Measurements from ENCODE around the gene ASB7.
A peak's percentile ranks its signal among the peaks of the same experiment; 100 is the strongest.

The ASB7 gene

GRCh38 chr15:100593431-100593830 is 9.0 kb upstream of the ASB7 start:
- CTCF ChIA-PET = no interaction called here
- no peak for DNase-seq (ENCODE audit: extremely low spot score)
- POLR2A ChIA-PET = interaction anchor here (1.4 kb wide), 1 partner anchor 9 kb away, joined by 5 read pairs; the partner anchor contains the start of genes ASB7 and LINS1
- no peak for TF ChIP-seq ELF4 (IDR thresholded peaks at IDR 0.05)
- no peak for TF ChIP-seq FOXK2 (IDR thresholded peaks at IDR 0.05)
- TF ChIP-seq ZNF384 (IDR thresholded peaks at IDR 0.05) = no peak
- TF ChIP-seq L3MBTL2 (conservative IDR thresholded peaks at IDR 0.05) = no peak

DNA sequence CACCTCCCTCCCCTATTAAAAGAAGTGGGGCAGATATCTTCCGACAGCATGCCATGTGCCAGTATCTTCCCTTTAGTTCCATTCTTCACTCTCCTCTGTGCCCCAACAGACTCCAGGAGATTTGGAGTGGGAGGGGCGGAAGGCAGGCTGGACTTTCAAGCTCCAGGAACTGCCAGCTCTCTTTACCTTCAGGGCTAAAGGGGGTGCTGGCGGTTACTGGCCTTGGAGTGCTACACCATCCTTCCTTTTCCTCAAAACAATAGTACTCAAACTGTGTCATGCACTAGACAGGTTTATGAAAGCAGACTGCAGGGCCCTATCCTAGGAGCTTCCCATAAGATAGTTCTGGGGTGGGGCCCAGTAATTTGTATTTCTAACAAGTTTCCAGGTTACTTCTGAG is 6.4 kb upstream of the ASB7 start:
- DNase-seq (ENCODE audit: extremely low spot score) = no peak

GRCh38 chr15:100596792-100597191 is 5.6 kb upstream of the ASB7 start:
- ChIA-PET POLR2A (no interaction called here), CTCF (no interaction called here)
- DNase-seq (ENCODE audit: extremely low spot score) = no peak
- TF ChIP-seq CTBP1 (IDR thresholded peaks at IDR 0.05; ENCODE audit: borderline replicate concordance) = no peak

More for the DNA sequence above, 6.4 kb upstream of the ASB7 start:
- ChIA-PET POLR2A (no interaction called here), CTCF (no interaction called here)
- TF ChIP-seq SP1 (IDR thresholded peaks at IDR 0.05) (no peak), FOXA1 (IDR thresholded peaks at IDR 0.05) (no peak), BHLHE40 (IDR thresholded peaks at IDR 0.05; ENCODE audit: borderline replicate concordance) (no peak), TARDBP (IDR thresholded peaks at IDR 0.05) (no peak), ZNF384 (IDR thresholded peaks at IDR 0.05) (no peak), SUZ12 (IDR thresholded peaks at IDR 0.05) (no peak), ARNT (IDR thresholded peaks at IDR 0.05) (no peak), NFRKB (IDR thresholded peaks at IDR 0.05) (no peak), FOXM1 (IDR thresholded peaks at IDR 0.05; ENCODE audit: borderline replicate concordance) (no peak), FOXK2 (IDR thresholded peaks at IDR 0.05) (no peak), L3MBTL2 (conservative IDR thresholded peaks at IDR 0.05) (no peak), ELF4 (IDR thresholded peaks at IDR 0.05) (no peak), HDGF (IDR thresholded peaks at IDR 0.05; ENCODE audit: borderline replicate concordance) (no peak), LEF1 (IDR thresholded peaks at IDR 0.05; ENCODE audit: borderline replicate concordance) (no peak), CTBP1 (IDR thresholded peaks at IDR 0.05; ENCODE audit: borderline replicate concordance) (no peak)
- TF ChIP-seq, protein P1, sequence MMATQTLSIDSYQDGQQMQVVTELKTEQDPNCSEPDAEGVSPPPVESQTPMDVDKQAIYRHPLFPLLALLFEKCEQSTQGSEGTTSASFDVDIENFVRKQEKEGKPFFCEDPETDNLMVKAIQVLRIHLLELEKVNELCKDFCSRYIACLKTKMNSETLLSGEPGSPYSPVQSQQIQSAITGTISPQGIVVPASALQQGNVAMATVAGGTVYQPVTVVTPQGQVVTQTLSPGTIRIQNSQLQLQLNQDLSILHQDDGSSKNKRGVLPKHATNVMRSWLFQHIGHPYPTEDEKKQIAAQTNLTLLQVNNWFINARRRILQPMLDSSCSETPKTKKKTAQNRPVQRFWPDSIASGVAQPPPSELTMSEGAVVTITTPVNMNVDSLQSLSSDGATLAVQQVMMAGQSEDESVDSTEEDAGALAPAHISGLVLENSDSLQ (IDR thresholded peaks at IDR 0.05) = no peak

GRCh38 chr15:100597862-100598261 is 4.5 kb upstream of the ASB7 start:
- CTCF ChIA-PET = no interaction called here
- no peak for TF ChIP-seq CTBP1 (IDR thresholded peaks at IDR 0.05; ENCODE audit: borderline replicate concordance)
- no peak for TF ChIP-seq FOXA1 (IDR thresholded peaks at IDR 0.05)
- TF ChIP-seq NFRKB (IDR thresholded peaks at IDR 0.05) = no peak
- TF ChIP-seq LEF1 (IDR thresholded peaks at IDR 0.05; ENCODE audit: borderline replicate concordance) = no peak
- no peak for TF ChIP-seq BHLHE40 (IDR thresholded peaks at IDR 0.05; ENCODE audit: borderline replicate concordance)
- TF ChIP-seq SUZ12 (IDR thresholded peaks at IDR 0.05) = no peak
- TF ChIP-seq, protein P1 (IDR thresholded peaks at IDR 0.05) = no peak
- no peak for TF ChIP-seq FOXM1 (IDR thresholded peaks at IDR 0.05; ENCODE audit: borderline replicate concordance)
- DNase-seq (ENCODE audit: extremely low spot score) = no peak
- POLR2A ChIA-PET = no interaction called here

GRCh38 chr15:100598655-100599054 is 3.7 kb upstream of the ASB7 start:
- DNase-seq (ENCODE audit: extremely low spot score) = no peak

GRCh38 chr15:100601163-100601562 is 1.2 kb upstream of the ASB7 start:
- CTCF ChIA-PET = interaction anchor here (1.0 kb wide), 1 partner anchor 407 kb away, joined by 3 read pairs; no protein-coding TSS in a partner anchor
- TF ChIP-seq NFRKB (IDR thresholded peaks at IDR 0.05) (no peak), CTBP1 (IDR thresholded peaks at IDR 0.05; ENCODE audit: borderline replicate concordance) (no peak), L3MBTL2 (conservative IDR thresholded peaks at IDR 0.05) (peak; percentile 51)
- POLR2A ChIA-PET = interaction anchor here (1.4 kb wide), 1 partner anchor 24 kb away, joined by 7 read pairs; no protein-coding TSS in a partner anchor
- peak; percentile 26 for DNase-seq (ENCODE audit: extremely low spot score)

More at GRCh38 chr15:100598655-100599054, 3.7 kb upstream of the ASB7 start:
- ChIA-PET CTCF (no interaction called here), POLR2A (no interaction called here)
- TF ChIP-seq SP1 (IDR thresholded peaks at IDR 0.05) (no peak), FOXM1 (IDR thresholded peaks at IDR 0.05; ENCODE audit: borderline replicate concordance) (no peak), NFRKB (IDR thresholded peaks at IDR 0.05) (no peak), SUZ12 (IDR thresholded peaks at IDR 0.05) (no peak), LEF1 (IDR thresholded peaks at IDR 0.05; ENCODE audit: borderline replicate concordance) (no peak), TARDBP (IDR thresholded peaks at IDR 0.05) (no peak), BHLHE40 (IDR thresholded peaks at IDR 0.05; ENCODE audit: borderline replicate concordance) (no peak), ZNF384 (IDR thresholded peaks at IDR 0.05) (no peak), ELF4 (IDR thresholded peaks at IDR 0.05) (no peak), ARNT (IDR thresholded peaks at IDR 0.05) (no peak), FOXK2 (IDR thresholded peaks at IDR 0.05) (no peak), CTBP1 (IDR thresholded peaks at IDR 0.05; ENCODE audit: borderline replicate concordance) (no peak), FOXA1 (IDR thresholded peaks at IDR 0.05) (no peak), L3MBTL2 (conservative IDR thresholded peaks at IDR 0.05) (no peak), HDGF (IDR thresholded peaks at IDR 0.05; ENCODE audit: borderline replicate concordance) (no peak)
- TF ChIP-seq, protein P1 (IDR thresholded peaks at IDR 0.05) = no peak

DNA sequence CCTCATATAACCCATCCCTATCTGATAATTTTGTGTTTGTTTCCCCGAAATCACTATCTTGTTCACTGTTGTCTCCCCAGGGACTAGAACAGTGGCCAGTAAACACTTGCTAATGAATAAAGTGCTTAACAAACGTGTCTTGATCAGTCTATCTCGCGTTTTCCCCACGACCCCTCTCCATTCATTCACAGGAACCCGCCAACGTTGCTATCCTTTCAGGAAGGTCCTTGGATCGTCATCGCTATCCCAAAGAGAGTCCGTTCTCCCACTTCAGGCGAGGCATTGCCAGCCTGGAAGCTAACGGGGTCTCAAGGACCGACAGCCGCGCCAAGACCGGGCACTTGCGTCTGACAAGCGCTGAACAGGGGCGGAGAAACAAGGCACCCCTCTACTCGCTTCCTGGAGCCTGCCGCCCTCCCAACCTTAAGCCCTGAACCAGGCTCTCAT is 749 bp upstream of the ASB7 start:
- DNase-seq (ENCODE audit: extremely low spot score) = peak; percentile 56
- CTCF ChIA-PET = no interaction called here
- POLR2A ChIA-PET = interaction anchor here (0.7 to 1.9 kb wide), 12 partner anchors 8 to 1103 kb away, joined by 3 to 11 read pairs (median 4); partner anchors contain the start of gene ADAMTS17
- TF ChIP-seq LEF1 (IDR thresholded peaks at IDR 0.05; ENCODE audit: borderline replicate concordance) (no peak), ELF4 (IDR thresholded peaks at IDR 0.05) (no peak), L3MBTL2 (conservative IDR thresholded peaks at IDR 0.05) (no peak), FOXA1 (IDR thresholded peaks at IDR 0.05) (no peak), ZNF384 (IDR thresholded peaks at IDR 0.05) (no peak), FOXK2 (IDR thresholded peaks at IDR 0.05) (no peak)
